Prostate gland (tissue), 2 donors: ENCODE results near the gene CHDH.

Experiments used
- POLR2A ChIP-seq: fragments of 450-650 bp; IDR thresholded peaks from one replicate; pipeline ENCODE4 v1.6.1; 2016; ENCODE audit warnings: antibody characterized with exemption, mild to moderate bottlenecking
- TF ChIP-seq, protein P1 (sequence below), 4 experiments: fragments of 200-600 bp in 2 of 4; fragments of 450-650 bp in 2 of 4; sonication (generic) in 2 of 4; IDR thresholded peaks; 1 replicate in 3 of 4; 2 replicates in 1 of 4; pipeline ENCODE4 v1.5.1; 2016 to 2019; ENCODE audit warnings: antibody characterized with exemption in 4 of 4, mild to moderate bottlenecking in 2 of 4, moderate library complexity in 2 of 4

DNA sequence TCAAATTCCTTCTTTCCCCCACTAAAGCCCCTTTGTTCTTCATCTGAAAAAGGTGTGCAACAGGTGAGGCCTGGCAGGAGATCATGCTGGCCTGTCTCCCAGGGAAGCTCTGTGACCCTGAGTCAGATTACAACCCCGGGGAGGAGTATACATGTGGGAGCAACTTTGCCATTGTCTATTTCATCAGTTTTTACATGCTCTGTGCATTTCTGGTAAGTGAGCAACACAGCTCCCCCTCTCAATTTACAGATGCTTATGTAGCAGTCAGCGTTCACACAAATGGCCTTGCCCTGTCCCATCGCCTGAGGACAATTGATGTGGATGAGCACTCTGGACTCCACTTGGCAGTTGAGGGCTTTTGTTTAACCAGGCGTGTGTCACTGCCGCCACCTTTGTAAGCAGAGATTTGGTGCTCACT is 70.4 kb downstream of the CHDH start:
- TF ChIP-seq, protein P1, sequence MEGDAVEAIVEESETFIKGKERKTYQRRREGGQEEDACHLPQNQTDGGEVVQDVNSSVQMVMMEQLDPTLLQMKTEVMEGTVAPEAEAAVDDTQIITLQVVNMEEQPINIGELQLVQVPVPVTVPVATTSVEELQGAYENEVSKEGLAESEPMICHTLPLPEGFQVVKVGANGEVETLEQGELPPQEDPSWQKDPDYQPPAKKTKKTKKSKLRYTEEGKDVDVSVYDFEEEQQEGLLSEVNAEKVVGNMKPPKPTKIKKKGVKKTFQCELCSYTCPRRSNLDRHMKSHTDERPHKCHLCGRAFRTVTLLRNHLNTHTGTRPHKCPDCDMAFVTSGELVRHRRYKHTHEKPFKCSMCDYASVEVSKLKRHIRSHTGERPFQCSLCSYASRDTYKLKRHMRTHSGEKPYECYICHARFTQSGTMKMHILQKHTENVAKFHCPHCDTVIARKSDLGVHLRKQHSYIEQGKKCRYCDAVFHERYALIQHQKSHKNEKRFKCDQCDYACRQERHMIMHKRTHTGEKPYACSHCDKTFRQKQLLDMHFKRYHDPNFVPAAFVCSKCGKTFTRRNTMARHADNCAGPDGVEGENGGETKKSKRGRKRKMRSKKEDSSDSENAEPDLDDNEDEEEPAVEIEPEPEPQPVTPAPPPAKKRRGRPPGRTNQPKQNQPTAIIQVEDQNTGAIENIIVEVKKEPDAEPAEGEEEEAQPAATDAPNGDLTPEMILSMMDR (IDR thresholded peaks at IDR 0.05), result no peak
- TF ChIP-seq POLR2A, result no peak
